Measurements from ENCODE around the gene MAEA. TPM values are rescaled to one million over a fixed set of nuclear protein-coding genes. Genes with fewer than 3 reads are reported as not detected.

MAEA gene
- total and polyA plus RNA-seq, 10 of the 15 experiments (the other 5 are each of a cell fraction or from before 2014, with no cell fraction given) = 3.6 to 67.1 (median 54.6) TPM

GRCh38 chr4:1249148-1249730, 40.5 kb upstream of the MAEA start (continued):
- peak; percentile 91 for TF ChIP-seq ZNF217 (IDR thresholded peaks at IDR 0.05)
- no peak for TF ChIP-seq MEF2B (IDR thresholded peaks at IDR 0.05; ENCODE audit: partially characterized antibody, poor library complexity, severe bottlenecking)
- TF ChIP-seq E2F8 (IDR thresholded peaks at IDR 0.05; ENCODE audit: low read depth, partially characterized antibody) = no peak
- no peak for TF ChIP-seq BRCA1 (IDR thresholded peaks at IDR 0.05; ENCODE audit: low read depth, low read length)
- TF ChIP-seq MAX (IDR thresholded peaks at IDR 0.05; ENCODE audit: low read depth, low read length) = 0 out of 2 replicates have a peak, but pooled peaks have one; percentile 28
- peak; percentile 81 for TF ChIP-seq IKZF1 (conservative IDR thresholded peaks at IDR 0.05)
- TF ChIP-seq DPF2 (IDR thresholded peaks at IDR 0.05) = peak; percentile 80
- TF ChIP-seq E4F1 (IDR thresholded peaks at IDR 0.05; ENCODE audit: borderline replicate concordance, partially characterized antibody) = no peak
- TF ChIP-seq SIN3A (IDR thresholded peaks at IDR 0.05; ENCODE audit: low read depth, low read length) = no peak
- 0 out of 2 replicates have a peak, but pooled peaks have one; percentile 52 for TF ChIP-seq NFXL1 (IDR thresholded peaks at IDR 0.05; ENCODE audit: borderline replicate concordance)
- TF ChIP-seq PAX5 (IDR thresholded peaks at IDR 0.05; ENCODE audit: borderline replicate concordance, low read depth, low read length) = no peak
- TF ChIP-seq IRF3 (IDR thresholded peaks at IDR 0.05) = no peak
- no peak for TF ChIP-seq IRF5 (IDR thresholded peaks at IDR 0.05; ENCODE audit: borderline replicate concordance)
- TF ChIP-seq NR2C2 (IDR thresholded peaks at IDR 0.05; ENCODE audit: borderline replicate concordance, control insufficient read depth, insufficient read length, low read depth) = no peak
- no peak for TF ChIP-seq ATF7 (IDR thresholded peaks at IDR 0.05; ENCODE audit: low read depth)
- TF ChIP-seq RBBP5 (conservative IDR thresholded peaks at IDR 0.05) = no peak
- TF ChIP-seq FOS (IDR thresholded peaks at IDR 0.05; ENCODE audit: borderline replicate concordance, extremely low read depth, insufficient read length) = no peak
- TF ChIP-seq MXI1 (IDR thresholded peaks at IDR 0.05; ENCODE audit: low read depth, low read length) = no peak
- TF ChIP-seq RB1 (IDR thresholded peaks at IDR 0.05; ENCODE audit: borderline replicate concordance) = peak; percentile 93; the same call in 1 of the 2 replicates
- TF ChIP-seq SREBF2 (IDR thresholded peaks at IDR 0.05; ENCODE audit: low read length) = no peak
- TF ChIP-seq LARP7 (IDR thresholded peaks at IDR 0.05) = peak; percentile 97
- no peak for TF ChIP-seq ZZZ3 (IDR thresholded peaks at IDR 0.05; ENCODE audit: control insufficient read depth, insufficient read length, low read depth)

Measured in GM12878 (cell line).